Gastrocnemius medialis (tissue), 4 donors: Measurements from ENCODE around the gene PKMYT1.

ENCODE experiments used
- POLR2A ChIP-seq, 2 donors: fragments of 450-650 bp; IDR thresholded peaks; one replicate each; pipeline ENCODE4 v1.6.1; 2017; ENCODE audit warnings: antibody characterized with exemption in 2 of 2, mild to moderate bottlenecking in 2 of 2, moderate library complexity in 2 of 2
- TF ChIP-seq, protein P1 (sequence below), 5 experiments: fragments of 450-650 bp in 3 of 5; fragments of 200-600 bp in 2 of 5; sonication (generic) in 2 of 5; IDR thresholded peaks in 4 of 5; conservative IDR thresholded peaks in 1 of 5; 1 replicate in 4 of 5; 2 replicates in 1 of 5; pipeline ENCODE4 v1.5.1; 2016 to 2019; ENCODE audit warnings: antibody characterized with exemption in 5 of 5, mild to moderate bottlenecking in 3 of 5, moderate library complexity in 3 of 5

DNA sequence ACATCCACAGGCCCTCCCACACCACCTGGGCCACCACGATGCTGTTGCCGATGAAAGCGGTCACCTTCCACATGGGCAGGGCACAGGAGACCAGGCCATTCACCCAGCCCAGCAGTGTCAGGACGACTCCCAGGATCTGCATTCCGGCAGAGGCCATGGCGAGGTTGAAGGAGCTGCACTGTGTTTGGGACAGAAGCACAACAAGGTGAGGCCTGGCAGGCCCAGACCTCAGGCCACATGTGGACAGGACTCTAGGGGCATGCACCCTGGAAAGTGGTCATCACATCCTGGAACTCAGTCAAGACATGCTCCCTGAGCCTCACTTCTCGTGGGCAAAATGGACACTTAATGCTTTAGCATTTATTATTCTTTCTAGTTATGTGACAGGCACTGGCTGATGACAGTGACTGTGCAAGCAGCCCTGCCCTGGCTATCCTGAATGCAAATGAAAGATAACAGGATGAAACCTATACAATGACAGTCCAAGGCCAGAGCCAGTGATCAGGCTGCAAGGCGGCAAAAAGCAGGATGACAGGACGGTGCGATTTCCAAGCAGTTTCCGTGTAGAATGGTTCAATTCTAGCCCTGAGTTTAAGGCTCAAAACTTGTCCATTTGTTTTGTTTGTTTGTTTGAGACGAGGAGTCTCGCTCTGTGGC lies 35.7 kb upstream of the PKMYT1 start:
- TF ChIP-seq, protein P1, sequence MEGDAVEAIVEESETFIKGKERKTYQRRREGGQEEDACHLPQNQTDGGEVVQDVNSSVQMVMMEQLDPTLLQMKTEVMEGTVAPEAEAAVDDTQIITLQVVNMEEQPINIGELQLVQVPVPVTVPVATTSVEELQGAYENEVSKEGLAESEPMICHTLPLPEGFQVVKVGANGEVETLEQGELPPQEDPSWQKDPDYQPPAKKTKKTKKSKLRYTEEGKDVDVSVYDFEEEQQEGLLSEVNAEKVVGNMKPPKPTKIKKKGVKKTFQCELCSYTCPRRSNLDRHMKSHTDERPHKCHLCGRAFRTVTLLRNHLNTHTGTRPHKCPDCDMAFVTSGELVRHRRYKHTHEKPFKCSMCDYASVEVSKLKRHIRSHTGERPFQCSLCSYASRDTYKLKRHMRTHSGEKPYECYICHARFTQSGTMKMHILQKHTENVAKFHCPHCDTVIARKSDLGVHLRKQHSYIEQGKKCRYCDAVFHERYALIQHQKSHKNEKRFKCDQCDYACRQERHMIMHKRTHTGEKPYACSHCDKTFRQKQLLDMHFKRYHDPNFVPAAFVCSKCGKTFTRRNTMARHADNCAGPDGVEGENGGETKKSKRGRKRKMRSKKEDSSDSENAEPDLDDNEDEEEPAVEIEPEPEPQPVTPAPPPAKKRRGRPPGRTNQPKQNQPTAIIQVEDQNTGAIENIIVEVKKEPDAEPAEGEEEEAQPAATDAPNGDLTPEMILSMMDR (IDR thresholded peaks at IDR 0.05 in 4 of 5, conservative IDR thresholded peaks at IDR 0.05 in 1 of 5) = no peak
- no peak for TF ChIP-seq POLR2A (IDR thresholded peaks at IDR 0.05)
